GM18499 (cell line): ENCODE results near the gene KCNH1.

Source experiments
- ATAC-seq: cut with Tn5 transposase; IDR thresholded peaks from one replicate; pipeline ENCODE4 v1.9.1; 2021; ENCODE audit warnings: moderate number of reproducible peaks; ENCODE audit not compliant: insufficient read depth, unreplicated experiment

The KCNH1 gene

GRCh38 chr1:210773450-210773849, 360.5 kb downstream of the KCNH1 start:
- ATAC-seq, result no peak

- no peak for ATAC-seq
These were observed 362.8 kb downstream of the KCNH1 start for GRCh38 chr1:210771131-210771530.

- no peak for ATAC-seq
These were observed 363.5 kb downstream of the KCNH1 start for GRCh38 chr1:210770396-210770984.

GRCh38 chr1:210769473-210769872, 364.5 kb downstream of the KCNH1 start:
- ATAC-seq, result no peak

- no peak for ATAC-seq
These were observed 369.4 kb downstream of the KCNH1 start for GRCh38 chr1:210764536-210764935.

DNA sequence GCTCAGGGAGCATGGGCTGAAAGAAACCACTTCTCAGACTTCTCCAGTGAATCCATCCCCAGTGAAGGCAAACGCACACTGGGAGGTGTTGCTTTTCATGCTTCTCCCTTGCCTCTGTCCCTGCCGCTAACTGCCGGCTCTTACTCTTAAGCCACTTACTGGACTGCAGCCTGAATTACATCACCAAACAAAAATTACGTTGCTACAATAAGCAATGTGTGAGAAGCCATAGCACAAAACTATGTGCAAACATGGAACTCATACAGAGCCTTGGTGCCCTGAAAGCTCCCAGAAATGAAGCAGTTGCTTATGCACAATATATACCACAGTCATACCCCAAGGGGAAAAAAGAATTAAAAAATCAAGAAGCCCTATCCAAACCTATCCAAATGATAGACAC, 375.2 kb downstream of the KCNH1 start:
- ATAC-seq, result no peak

DNA sequence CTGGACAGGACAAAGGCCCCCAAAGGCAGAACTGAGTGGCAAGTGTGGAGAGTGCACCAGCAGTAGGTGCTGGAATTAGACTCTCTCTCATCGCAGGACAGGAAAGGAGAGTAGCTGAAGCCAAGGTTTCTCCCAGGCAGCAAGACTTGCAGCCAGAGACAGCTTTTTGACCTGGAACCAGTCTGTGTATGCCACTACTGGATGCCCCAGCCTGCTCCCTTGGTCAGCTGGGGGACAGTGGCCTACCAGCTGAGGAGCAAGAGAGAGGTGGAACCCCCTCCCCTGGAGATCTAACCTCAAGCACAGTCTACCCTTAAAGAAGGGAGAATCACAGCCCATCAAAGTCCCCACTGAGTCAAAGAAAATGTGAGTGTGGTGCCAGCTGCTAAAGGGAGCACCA, 375.7 kb downstream of the KCNH1 start:
- ATAC-seq, result no peak

- ATAC-seq, result no peak
These were observed 376.3 kb downstream of the KCNH1 start for GRCh38 chr1:210757677-210758076.

GRCh38 chr1:210755991-210756659, 377.8 kb downstream of the KCNH1 start:
- no peak for ATAC-seq

DNA sequence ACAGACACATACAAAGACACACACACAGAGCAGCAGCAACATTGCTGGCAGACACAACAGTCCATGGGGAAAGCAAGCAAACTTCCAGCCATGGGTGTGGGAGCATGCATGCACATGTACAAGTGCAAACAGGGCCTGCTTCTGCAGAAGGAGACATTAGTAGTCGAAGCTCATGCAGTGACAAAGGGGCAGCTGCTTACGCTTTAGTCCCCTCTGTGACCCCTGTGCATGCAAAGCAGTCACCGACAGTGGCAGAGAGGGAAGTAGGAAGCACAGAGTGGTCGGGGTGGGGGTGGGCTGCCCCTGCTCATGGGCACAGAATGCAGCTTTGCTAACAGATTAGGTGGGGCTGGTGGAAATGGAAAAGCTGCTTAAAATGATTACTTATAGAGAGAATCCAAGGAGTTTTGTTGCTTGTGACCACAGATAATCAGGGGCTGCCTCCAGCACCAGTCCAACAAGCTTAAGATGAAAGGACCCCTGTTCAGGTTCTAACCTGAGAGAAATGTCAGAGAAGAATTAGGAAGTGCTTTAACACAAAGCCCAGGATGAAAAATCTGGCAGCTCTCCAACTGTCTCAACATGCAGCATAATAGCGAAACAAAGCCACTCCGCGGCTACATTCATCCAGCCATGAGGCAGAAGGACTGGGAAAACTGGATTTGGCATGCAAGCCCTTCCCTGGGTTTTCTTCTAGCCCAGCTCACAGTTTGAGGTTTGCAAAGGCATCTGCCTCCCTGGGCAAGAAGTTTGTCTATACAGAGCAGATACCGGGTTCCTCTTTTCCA, 378.9 kb downstream of the KCNH1 start:
- no peak for ATAC-seq

- ATAC-seq, result no peak
These were observed 382.0 kb downstream of the KCNH1 start for GRCh38 chr1:210751911-210752310.

DNA sequence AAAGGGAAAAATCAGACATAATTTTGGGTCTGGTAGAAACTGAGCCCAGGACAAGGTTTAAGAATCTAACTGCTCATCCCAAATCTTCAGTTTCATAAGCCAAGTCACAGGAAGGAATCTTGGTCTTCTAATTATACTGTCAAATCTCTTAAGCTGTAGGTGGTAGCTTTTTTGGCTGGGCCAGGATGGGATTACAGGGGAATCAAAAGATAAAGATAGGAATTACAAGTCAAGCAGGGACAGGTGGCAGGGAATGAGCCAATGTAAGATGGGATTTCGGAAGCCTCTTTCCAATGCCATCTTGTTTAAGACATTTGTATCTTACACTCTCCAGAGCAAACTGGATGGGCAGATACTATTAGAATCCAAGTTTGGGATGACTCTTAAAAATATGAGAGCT, 383.5 kb downstream of the KCNH1 start:
- ATAC-seq, result no peak

- no peak for ATAC-seq
These were observed 385.2 kb downstream of the KCNH1 start for GRCh38 chr1:210748796-210749195.

DNA sequence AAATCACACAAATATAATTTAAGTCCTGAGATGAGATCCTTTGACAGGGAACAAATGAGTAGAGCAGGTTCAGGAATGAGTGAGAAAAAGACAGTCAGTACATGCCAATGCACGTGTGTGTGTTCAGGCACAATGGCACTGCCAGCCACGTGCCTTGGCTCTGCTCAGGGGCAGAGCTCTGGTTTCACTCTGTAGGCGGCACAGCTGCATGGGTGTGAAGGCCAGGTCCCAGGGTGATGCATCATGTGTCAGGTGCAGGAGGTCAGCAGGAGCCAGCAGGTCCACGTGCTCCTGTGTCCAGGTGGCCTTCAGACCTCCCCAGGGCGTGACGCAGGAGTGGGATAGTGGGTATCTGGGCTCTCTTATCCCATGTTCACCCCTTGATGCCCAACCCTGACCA, 386.1 kb downstream of the KCNH1 start:
- ATAC-seq, result no peak

GRCh38 chr1:210747112-210747511, 386.8 kb downstream of the KCNH1 start:
- ATAC-seq, result no peak

- no peak for ATAC-seq
These were observed 387.8 kb downstream of the KCNH1 start for GRCh38 chr1:210746024-210746731.

DNA sequence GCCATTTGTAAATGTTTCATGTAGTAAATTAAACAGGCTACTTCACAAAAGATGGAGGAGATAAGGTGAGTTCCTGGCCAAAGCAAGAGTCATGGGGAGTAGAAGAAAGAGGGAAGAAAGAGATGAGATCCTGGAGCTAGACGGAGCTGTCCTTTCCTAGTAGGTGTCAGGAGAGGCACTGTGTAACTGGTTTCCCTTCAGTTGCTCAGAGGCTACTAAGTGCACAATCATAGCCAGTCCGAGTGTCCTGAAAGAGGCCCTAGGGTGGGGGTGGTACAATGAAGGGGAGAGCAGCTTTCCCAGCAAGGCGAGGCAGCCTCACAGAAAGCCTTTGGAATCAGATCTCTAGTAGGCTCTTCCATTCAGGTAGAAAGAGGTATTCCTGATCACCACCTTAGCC, 390.9 kb downstream of the KCNH1 start:
- ATAC-seq, result no peak

GRCh38 chr1:210741564-210741963, 392.4 kb downstream of the KCNH1 start:
- no peak for ATAC-seq

DNA sequence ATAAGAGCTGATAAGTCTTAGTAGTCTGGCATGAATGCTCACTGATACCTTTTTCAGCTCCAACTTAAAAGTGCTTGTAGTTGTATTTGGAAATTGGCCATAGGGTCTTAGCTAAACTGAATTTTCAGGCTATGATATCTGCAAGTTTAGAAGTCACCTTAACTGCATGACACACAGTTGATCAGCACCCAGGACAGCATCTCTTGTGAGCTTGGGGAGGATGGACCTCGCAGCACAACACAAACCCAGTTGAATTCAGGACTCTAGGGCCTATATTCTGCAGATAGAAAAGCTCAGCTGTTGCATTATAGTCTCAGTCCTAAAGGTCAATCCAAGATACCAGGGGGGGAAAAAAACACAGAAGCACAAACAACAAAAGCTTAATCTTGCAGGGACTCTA, 394.3 kb downstream of the KCNH1 start:
- ATAC-seq, result no peak

GRCh38 chr1:210738256-210738655, 395.7 kb downstream of the KCNH1 start:
- ATAC-seq, result no peak

DNA sequence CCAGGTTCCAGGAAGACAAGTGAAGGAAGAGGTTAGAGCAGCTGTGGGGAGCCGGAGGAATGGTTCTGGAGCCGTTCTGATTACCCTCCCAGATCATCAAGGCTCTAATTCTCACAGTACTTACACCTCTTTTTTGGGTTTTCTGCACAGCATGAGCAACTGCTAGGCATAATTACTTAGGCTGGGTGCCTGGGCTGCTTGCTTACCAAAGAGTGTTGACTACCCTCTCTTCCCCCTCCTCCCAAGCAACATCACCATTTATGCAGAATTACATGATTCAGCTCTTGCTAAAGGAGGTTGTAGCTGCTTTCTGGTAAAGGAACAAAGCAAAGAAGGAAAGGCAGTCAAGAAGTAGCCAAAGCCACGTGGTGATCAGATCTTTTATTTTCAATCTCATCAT, 397.2 kb downstream of the KCNH1 start:
- no peak for ATAC-seq
